EH (cell line): ENCODE measurements around the gene RAB6B.
"Not testable (repeated sequence)": the region's sequence is repeated elsewhere in the genome, so short reads cannot be mapped to it uniquely, and the experiment has no call there.

Experiments used
- DNase-seq: peaks from one replicate; pipeline ENCODE4 v3.0.0-alpha.2; 2015; ENCODE audit warnings: low read depth

RAB6B gene

DNA sequence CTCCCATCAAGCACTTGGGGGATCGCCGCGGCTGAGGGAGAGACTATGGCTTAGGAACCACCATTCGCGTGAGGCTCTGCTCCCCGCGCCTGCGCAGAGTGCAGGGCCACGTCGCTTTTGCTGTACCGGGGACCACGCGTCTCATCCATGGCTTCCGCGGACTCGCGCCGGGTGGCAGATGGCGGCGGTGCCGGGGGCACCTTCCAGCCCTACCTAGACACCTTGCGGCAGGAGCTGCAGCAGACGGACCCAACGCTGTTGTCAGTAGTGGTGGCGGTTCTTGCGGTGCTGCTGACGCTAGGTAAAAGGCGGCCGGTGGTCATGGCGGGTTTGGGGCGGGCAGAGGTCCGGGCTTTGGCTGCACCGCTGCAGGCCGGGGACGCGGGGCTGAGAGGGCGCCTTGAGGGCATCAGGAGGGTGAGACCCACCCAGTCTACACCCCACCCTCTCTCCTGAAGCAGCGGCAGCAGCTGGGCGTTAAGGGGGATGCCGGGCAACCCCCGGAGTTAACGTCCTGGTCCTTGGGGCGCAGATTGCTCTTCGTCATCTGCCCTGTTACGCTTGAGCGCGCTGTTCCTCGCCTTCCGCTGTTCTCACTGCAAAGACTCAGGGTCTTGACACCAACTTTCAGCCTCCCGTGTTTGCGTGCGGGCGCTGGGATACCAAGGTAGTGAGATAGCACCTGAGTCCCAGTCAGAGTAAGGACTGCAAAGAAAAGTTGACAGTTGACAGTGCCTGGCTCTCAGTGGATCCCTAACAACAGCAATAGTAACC is 89.8 kb downstream of the RAB6B start, which contains the start of gene SRPRB:
Gene SRPRB (plus strand): TSS at position 114 of the 774 bp plus-strand sequence. CDS start 34 bp downstream, at position 148.
- peak; percentile 94 for DNase-seq

- no peak for DNase-seq
These were observed 90.3 kb downstream of the RAB6B start for GRCh38 chr3:133805384-133805701.

DNA sequence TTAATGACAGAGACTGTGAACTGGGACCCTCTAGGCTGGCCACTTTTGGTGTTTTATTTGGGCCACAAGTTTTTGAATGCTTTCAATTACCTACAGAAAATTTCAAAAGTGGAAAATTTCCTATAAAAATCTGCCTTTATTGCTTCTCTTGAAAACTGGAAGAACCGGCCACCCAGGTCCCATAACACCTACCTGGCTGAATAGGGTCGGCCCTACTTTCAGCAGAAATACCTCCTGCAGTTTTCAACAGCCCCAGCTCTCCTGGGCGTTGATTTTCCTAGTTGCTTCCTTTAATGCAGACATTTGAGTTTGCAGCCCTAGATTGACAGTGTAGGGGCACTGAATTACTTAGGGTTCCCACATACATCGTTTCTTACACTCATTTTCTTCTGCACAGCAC is 90.8 kb downstream of the RAB6B start:
- DNase-seq = no peak

DNA sequence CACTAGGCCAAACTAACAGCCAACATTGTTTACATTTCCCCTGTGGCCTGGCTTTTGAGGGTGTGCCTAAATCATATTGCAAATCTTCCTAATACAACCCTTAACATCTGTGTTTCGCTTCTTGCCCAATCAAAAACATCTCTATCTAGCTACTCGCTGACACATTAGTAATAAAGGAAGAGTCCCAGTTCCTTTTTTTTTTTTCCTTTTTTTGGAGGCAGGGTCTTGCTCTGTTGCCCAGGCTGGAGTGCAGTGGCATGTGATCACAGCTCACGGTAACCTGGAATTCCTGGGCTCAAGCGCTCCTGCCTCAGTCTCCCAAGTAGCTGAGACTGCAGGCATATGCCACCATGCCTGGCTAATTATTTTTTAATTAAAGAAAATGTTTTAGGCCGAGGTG is 92.2 kb downstream of the RAB6B start:
- DNase-seq = no peak

DNA sequence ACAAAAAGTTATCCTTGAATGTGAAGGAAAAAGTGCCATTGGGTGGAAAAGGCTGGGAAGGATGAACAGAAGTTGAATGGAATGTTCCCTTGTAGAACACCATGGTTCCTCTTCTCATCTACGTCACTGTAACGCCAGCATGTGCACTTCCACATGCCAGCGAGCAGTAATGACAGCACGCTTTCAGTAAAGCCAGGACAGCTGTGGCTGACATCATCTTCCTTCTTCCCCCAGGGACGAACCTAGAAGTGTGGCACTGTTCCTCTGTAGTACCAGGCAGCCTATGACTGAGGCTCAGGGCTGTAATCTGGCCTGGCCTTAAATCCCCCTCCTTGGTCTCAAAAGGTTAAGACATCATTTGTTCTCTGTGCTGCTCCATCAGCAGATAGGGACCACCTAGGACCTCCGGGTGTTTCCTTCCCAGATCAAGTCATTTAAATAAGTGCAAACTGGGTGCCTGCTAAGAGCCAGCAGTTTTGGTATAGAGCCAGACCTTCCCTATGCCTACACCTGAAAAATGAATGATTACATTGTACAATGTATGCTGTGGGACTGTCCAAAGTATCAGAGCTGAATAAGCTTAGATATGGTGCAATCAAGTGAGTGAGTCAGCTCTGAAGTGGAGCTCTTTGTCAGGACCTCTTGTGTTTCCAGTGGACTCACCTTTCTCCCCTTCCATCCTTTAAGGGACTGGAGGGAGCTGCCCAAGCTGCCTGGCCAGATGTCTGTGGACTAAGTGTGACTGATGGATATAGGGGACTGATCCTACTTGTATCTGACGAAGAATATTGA is 95.7 kb downstream of the RAB6B start:
- DNase-seq = peak; percentile 14

- DNase-seq = peak; percentile 34
These were observed 98.1 kb downstream of the RAB6B start for GRCh38 chr3:133797396-133798105.

DNA sequence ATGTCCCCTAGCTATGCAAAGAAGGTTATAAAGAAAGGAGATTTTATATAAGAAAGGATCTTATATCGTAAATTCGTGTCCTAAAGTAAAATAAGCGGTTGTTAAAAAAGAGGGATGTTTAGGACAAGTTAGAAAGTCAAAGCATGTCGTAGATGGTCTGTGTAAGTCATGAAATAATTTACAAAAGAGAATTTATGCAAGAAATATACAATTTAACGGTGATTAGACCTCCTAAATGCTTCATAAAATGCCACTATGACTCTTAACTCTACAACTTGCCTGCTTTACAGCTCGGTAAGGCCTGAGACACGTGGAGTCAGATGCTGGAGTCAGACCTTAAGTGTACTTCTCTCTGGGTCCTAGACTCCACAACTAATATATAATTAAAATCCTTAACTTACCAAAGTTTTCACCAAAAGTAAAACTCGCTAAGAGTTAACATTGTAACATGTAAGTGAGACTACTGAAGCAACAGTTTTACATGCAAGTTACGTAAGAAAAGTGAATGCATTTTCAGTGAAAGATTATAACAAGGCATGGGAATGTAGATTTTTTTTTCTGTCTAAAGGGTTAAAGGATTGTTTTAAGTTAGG is 103.4 kb downstream of the RAB6B start:
- DNase-seq = peak; percentile 3

DNA sequence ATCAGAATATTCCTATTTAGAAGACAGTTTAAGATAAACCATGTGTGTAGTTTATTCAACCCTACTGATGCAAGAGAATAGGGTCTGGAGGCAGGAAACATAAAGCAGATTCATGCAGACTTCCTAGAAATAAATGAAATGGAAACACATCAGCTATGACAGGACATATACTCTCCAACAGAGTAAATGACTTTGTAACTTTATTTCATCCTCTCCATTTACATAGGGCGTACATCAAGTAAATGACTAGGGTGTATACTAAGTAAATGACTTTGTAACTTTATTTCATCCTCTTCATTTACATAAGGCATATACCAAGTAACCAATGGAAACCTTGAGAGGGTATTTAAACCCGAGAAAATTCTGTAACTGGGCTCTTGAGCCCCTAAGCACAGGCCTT is 107.7 kb downstream of the RAB6B start:
- no peak for DNase-seq

DNA sequence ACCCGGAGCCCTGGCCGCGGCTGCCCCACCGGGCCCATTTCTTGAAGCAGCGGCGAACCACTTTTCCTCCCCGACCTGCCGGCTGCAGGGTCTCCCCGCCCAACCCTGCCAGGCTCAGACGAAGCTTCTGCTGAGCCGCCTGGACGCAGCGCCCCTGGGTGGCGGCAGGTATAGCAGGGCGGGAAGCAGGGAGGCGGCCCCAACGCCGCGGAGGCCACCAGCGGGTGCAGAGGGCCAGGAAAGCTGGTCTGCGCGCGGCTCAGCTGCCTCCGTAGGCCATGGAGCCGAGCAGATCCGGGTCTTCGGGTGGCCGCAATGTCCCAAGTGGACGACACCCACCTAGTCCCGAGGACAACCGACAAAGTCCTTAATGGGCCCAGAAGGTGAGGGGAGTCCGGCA is 111.9 kb downstream of the RAB6B start:
- no peak for DNase-seq

DNA sequence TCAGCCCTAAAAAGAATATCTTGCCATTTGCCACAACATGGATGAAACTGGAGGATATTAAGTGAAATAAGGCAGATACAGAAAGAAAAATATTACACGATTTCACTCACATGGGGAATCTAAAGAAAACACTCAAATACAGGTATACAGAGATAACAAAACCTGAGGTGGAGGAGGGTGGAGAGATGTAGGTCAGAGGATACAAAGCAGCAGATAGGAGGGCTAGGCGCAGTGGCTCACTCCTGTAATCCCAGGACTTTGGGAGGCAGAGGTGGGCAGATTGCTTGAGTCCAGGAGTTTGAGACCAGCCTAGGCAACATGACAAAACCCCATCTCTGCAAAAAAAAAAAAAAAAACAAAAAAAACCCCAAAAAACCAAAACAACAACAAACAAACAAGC is 113.2 kb downstream of the RAB6B start:
- DNase-seq = no peak

DNA sequence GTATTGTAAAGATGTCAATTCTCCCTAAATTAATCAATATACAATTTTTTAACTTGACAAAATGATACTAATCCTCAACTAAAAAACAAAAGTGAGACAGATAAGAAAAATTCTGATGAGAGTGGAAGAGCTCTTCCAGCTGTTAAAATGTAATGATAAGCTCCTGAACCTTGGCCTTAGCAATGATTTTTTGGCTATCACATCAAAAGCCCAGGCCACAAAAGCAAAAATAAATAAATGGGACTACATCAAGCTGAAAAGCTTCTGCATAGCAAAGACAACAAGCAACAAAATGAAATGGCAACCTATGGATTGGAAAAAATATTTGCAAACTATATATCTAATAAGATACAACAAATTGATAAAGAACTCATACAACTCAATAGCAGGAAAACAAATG is 114.1 kb downstream of the RAB6B start:
- DNase-seq = no peak

- DNase-seq = not testable (repeated sequence)
These were observed 114.9 kb downstream of the RAB6B start for GRCh38 chr3:133780756-133781155.

GRCh38 chr3:133779626-133780203 is 116.0 kb downstream of the RAB6B start:
- DNase-seq = no peak

DNA sequence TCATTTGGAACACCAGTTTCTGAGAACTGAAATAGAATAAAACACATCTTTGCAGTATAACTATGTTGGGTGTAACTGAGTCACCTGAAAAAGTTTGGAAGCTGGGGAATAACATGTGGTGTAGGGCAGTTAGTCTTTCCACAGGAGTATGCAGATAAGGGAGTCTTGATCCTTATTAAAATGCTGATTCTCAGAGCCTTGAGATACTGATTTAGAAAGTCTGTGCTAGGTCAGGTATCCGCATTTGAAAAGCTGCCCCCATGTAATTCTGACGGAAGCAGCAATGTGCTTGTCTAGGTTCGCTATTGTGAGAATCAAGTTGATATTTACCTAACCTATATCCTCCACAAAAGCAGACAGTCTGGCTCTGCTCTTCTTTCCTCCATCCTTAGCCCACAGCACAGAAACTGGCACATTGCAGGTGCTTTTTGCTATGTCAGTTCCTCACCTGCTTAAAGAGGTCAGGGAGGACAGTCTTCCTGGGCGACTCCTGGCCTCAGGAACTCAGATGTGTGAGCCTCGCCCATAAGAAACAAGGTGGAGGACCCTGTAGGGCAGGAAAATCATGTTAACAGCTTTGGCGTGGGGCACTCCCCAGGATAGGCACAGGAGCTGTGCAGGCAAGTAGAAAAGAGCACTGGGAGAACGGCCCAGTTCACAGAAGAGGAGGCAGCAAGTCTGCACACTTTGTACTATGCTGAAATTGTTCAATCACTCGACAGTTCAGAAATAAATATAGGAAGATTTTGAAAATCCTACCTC is 117.7 kb downstream of the RAB6B start:
- no peak for DNase-seq

- no peak for DNase-seq
These were observed 118.8 kb downstream of the RAB6B start for GRCh38 chr3:133776794-133777438.

- DNase-seq = no peak
These were observed 119.8 kb downstream of the RAB6B start for GRCh38 chr3:133775835-133776234.

GRCh38 chr3:133775309-133775708 is 120.4 kb downstream of the RAB6B start:
- DNase-seq = no peak
